G401 (cell line): Measurements from ENCODE around the gene OR4E2. TPM values are rescaled to one million over a fixed set of nuclear protein-coding genes. Genes with fewer than 3 reads are reported as not detected.
"Not testable (repeated sequence)": the region's sequence is repeated elsewhere in the genome, so short reads cannot be mapped to it uniquely, and the experiment has no call there.

Experiments used
- DNase-seq: peaks from one replicate; pipeline ENCODE4 v3.0.0-alpha.2; 2015; ENCODE audit warnings: low spot score
- in situ Hi-C: cut with HindIII; loops from 2 replicates; pipeline ENCODE4 v1.10.0; 2016; ENCODE audit warnings: low sequenced_read_pairs, mixed read lengths
- total RNA-seq: library from RNA; depleted of rRNA; stranded (reverse); fragments of >200 nt; shearing (Covaris generic); gene quantifications from 2 replicates; pipeline ENCODE4 v1.2.3, GENCODE V29; 2014; rRNA removed

The OR4E2 gene
- total RNA-seq, 1 experiment from 2014 or later: not detected

DNA sequence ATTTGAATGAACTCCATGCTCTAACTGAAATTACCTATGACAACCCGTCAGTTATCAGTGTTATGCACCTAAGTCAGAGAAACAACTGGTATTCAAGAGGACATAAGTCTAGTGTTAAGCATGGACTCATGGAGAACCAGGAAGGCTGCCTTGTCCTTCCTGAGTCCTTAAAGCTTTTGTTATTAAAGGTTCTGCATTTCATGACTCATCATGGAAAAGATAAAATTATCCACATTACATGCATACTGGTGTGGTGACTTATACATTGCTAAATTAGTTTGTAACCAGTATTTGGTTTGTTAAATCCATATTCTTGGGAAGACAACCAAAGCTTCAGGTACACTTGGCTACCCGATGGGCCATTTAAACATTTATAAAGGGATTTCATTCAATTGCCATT lies 26.4 kb downstream of the OR4E2 start:
- no peak for DNase-seq
- in situ Hi-C loops: no loop called here

DNA sequence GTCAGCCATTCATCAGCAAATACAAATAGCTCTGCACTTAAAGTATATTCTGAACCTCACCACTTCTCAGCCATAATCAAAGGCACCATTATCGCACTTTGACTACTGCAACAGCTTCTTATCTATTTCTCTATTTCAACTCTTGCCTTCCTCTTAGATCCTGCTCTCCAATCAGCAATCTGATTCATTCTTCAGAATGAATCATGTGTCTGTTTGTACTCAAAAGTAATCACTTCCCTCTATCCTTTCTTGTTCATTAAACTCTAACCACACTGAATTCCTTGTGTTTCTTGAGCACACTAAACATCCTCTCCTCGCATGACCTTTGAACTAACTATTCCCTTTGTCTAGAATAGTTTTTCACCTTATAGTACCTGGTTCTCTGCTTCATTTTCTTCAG lies 32.8 kb downstream of the OR4E2 start:
- DNase-seq: no peak
- in situ Hi-C loops: no loop called here

DNA sequence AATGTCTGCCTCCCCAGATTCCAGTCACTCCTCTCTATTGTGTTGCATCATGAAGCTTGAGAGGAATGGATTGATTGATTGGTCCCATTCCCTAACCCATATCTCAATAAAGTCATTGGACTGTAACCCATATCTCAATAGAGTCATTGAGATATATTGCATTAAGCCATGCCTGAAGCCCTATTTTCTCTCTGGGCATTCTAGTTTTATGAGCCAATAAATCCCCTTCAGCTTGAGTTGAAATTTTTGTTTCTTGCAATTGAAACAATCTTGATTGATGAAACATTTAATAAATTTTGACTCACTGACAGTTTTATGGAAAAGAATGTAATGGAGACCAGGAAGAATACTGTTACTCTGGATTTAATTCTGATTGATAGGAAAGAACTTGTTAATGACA lies 40.8 kb downstream of the OR4E2 start:
- DNase-seq: no peak
- in situ Hi-C loops: no loop called here

DNA sequence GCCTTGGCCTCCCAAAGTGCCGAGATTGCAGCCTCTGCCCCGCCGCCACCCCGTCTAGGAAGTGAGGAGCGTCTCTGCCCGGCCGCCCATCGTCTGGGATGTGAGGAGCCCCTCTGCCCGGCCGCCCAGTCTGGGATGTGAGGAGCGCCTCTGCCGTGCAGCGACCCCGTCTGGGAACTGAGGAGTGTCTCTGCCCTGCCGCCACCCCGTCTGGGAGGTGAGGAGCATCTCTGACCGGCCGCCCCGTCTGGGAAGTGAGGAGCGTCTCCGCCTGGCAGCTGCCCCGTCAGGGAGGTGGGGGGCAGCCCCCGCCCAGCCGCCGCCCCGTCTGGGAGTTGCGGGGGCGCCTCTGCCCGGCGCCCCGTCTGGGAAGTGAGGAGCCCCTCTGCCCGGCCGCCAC lies 44.0 kb downstream of the OR4E2 start:
- DNase-seq, in situ Hi-C loops: not testable (repeated sequence)

DNA sequence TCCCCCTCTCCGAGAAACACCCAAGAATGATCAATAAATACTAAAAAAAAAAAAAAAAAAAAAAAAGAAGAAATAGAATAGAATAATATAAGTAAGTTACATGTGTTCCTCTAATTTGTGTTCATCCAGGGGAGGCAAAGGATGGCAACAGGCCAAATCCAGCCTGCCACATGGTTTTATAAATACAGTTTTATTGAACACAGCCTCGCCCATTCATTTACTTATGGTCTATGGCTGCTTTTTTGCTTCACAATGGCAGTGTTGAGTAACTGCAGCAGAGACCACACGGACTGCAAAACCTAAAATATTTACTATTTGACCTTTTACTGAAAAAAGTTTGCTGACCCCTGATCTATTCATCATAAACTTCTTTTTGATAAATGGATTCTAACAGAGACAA lies 44.9 kb downstream of the OR4E2 start:
- in situ Hi-C loops, DNase-seq: not testable (repeated sequence)

DNA sequence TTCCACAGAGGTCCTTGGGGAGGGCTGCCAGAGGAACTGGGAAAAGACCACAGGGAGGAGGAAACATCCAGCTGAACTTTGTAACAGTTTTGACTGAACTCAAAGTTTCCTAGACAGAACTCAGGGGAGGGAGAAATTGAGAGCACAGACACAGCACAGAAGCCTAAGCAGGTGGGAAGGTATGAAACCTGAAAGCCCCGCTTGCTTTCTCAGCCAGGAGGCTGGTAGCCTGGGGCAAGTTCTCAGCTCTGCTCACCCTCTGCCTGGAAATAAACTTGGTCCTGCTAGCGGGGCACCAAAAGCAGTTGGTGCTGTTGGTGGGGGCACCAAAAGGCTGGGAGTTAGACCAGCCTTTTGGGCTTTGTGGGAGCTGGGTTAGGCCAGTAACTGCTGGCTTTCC lies 45.9 kb downstream of the OR4E2 start:
- in situ Hi-C loops: no loop called here
- DNase-seq: no peak

DNA sequence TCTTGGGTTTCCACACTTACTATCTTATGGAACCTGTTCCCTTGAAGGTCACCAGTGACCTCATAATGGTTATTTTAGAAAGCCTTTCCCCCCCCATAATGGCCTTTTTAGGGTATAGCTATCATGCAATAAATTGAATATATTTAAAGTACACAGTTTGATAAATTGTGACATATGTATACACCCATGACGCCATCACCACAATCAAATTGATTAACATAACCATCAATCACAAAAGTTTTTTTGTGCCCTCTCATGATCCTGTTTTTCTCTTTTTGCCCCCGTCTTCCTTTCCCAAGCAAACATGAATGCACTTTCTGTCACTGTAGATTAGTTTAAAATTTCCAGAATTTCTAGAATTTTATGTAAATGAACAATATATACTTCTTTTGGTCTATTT lies 48.7 kb downstream of the OR4E2 start:
- in situ Hi-C loops: no loop called here

DNA sequence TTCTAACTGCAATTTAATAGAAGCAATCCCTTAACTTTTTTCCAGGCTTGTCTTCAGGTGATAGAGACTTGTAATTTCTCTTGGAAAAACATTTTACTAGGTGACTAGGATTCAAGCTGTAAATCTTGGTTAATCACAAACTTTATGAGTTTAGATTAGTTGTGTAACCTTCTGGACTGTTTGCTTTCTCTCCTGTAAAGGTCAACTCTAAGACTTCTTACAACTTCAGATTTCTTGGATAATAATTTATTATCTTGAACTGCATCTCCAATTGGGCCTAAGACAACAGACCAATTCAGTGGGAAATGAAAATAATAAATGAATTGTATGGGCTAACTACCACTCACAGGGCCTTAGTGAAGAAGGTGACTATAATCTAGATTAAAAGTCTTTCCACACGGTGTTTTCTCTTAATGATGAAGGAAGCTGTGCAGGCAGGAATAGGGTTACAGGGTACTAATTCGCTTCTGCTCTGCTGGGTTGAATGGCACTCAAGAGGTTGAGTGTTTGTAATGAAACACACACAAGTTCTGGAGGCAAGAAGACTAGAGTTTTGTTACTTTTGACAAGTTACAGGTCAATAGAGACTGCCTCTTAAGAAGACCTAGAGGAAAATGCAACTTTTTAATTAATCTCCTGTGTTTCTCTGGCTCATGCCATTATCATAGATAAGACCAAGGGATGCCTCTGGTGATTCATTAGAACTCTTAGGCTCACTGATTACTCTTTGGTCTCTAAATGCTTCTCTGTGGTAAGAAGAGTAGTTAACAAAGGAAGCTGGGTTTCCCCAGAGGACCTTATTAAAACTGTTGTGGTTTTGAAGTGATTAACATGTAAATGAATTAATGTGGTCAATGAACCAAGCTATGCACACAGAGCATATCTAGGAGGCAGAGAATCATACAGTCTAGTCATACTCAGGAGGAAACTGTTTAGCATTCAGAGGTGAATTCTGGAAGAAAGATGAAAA lies 50.0 kb downstream of the OR4E2 start:
- DNase-seq: no peak
- in situ Hi-C loops: no loop called here

More for the DNA sequence above, 48.7 kb downstream of the OR4E2 start:
- DNase-seq: no peak

DNA sequence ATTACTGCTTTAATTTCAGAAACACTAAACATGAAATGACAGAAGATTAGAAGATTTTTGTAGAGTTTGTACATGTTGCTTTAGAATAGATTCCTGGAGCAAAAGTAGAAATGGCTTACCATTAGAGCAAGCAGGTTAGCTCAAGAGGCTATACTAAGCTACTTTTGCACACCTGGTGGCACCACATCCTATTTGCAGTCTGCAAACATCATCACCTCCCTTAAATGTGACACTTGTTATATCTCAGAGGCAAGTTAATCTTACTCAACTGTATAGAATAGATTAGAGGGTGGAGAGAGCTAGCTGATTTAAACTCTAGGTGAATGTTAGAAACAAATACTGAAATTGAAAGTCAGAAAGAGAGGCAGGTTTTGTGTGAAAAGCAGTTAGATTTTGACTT lies 50.7 kb downstream of the OR4E2 start:
- DNase-seq: no peak
- in situ Hi-C loops: no loop called here

DNA sequence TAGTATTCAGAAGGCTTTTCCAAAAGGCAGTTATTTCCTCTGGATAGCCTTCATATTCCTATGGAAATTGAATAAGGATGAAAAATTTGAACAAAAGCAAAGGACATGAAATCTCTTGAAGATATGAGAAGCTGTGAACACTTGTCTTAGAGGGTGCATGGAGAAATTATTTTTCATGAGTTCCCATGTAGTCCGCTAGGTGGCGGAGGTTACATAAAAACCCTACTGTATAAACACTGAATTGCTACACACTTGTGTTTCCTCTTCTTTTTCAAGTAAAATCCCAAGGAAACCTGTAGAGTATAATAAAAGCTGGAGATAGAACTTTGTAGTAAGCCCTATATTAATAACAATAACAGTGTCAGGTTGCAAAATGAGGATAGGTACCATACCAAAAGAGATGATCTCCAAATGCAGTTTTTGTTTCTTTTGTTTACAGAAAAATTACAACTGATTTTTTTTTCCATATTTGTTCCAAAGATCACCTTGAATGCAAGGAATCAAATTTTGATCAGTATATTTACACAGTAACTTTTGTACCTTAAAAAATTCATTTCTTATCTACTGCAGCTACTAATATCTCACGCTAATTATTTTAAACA lies 57.8 kb downstream of the OR4E2 start:
- in situ Hi-C loops: no loop called here
- peak; percentile 41 for DNase-seq

DNA sequence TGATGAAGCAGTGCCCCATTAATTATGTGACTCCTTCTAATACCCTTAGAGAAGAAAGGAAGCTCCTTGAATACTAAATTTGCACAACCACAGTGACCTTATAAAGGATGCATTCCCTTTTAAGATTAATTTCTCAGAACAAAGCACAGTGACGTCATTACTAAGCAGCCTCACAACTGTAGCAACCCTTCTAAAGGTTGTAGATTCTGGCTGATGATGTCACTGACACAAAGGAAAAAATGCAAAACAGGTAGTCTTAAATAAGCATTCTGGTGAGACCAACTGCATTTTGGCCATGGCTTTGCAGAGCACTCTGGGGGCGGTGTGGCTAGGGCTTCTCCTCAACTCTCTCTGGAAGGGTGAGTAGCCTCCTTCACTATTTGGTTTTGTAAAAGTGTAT lies 58.4 kb downstream of the OR4E2 start:
- DNase-seq: no peak
- in situ Hi-C loops: no loop called here

DNA sequence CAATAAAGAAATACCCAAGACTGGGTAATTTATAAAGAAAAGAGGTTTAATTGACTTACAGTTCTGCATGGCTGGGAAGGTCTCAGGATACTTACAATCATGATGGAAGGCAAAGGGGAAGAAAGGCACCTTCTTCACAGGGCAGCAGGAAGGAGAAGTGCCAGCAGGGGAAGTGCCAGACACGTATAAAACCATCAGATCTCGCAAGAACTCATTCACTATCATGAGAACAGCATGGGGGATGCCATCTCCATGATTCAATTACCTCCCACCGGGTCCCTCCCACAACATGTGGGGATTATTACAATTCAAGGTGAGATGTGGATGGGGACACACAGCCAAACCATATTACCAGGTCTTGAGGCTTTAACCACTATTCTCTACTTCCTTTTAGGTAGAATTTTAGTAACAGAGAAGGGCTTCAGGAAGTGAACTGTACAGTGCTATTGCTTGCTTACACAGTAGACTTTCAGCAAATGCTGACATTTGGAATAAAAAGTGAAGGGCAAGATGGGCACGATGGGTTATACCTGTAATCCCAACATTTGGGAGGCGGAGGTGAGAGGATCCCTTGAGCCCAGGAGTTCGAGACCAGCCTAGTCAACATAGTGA lies 60.8 kb downstream of the OR4E2 start:
- no peak for DNase-seq
- in situ Hi-C loops: no loop called here

Other genes starting within 250 kb of the OR4E2 start
- gene CHD8, start 197.7 kb upstream of the OR4E2 start, total RNA-seq: 54.4 and 65.0 TPM in 2 replicates
- gene RAB2B, start 176.9 kb upstream of the OR4E2 start, total RNA-seq: 9.0 and 13.4 TPM in 2 replicates
- 45.6 and 56.6 TPM in 2 replicates for gene TOX4, start 176.6 kb upstream of the OR4E2 start, total RNA-seq
- 75.0 and 77.5 TPM in 2 replicates for gene METTL3, start 142.5 kb upstream of the OR4E2 start, total RNA-seq
- gene SALL2, start 127.5 kb upstream of the OR4E2 start, total RNA-seq: 15.0 and 15.3 TPM in 2 replicates
- gene OR10G3, start 73.8 kb upstream of the OR4E2 start, total RNA-seq: not detected in 2 replicates
- gene OR10G2, start 18.9 kb upstream of the OR4E2 start, total RNA-seq: not detected in 2 replicates
- gene OR4E1, start 20.0 kb downstream of the OR4E2 start, total RNA-seq: not detected in 2 replicates